GM21526 (cell line): ENCODE data around the gene AQP10.
"Not testable (repeated sequence)": the region's sequence is repeated elsewhere in the genome, so short reads cannot be mapped to it uniquely, and the experiment has no call there.

Experiments
- ATAC-seq: cut with Tn5 transposase; IDR thresholded peaks from one replicate; pipeline ENCODE4 v1.9.1; 2021; ENCODE audit warnings: moderate library complexity; ENCODE audit not compliant: unreplicated experiment, low FRiP score

Gene AQP10

GRCh38 chr1:154320882-154321608 is at the start of gene AQP10:
AQP10 (plus strand) TSS chr1:154321093; CDS start chr1:154321156, 63 bp downstream.
- no peak for ATAC-seq

- peak; percentile 63 for ATAC-seq
These were observed 48.5 kb upstream of the AQP10 start, which contains the start of gene HAX1 for GRCh38 chr1:154272217-154272998. HAX1 (plus strand) TSS chr1:154272629; CDS start chr1:154272724, 95 bp downstream.

GRCh38 chr1:154272999-154273563 is 47.8 kb upstream of the AQP10 start:
- no peak for ATAC-seq

- ATAC-seq = no peak
These were observed 44.1 kb upstream of the AQP10 start for GRCh38 chr1:154276797-154277196.

GRCh38 chr1:154287591-154287990 is 33.3 kb upstream of the AQP10 start:
- not testable (repeated sequence) for ATAC-seq

GRCh38 chr1:154288661-154289060 is 32.2 kb upstream of the AQP10 start:
- no peak for ATAC-seq

- ATAC-seq = no peak
These were observed 30.0 kb upstream of the AQP10 start for GRCh38 chr1:154290921-154291320.

- no peak for ATAC-seq
These were observed 25.3 kb upstream of the AQP10 start for GRCh38 chr1:154295408-154296235.

GRCh38 chr1:154301582-154301981 is 19.3 kb upstream of the AQP10 start:
- no peak for ATAC-seq

- no peak for ATAC-seq
These were observed 16.1 kb upstream of the AQP10 start for GRCh38 chr1:154304664-154305337.

- no peak for ATAC-seq
These were observed 14.7 kb upstream of the AQP10 start for GRCh38 chr1:154306151-154306550.

- not testable (repeated sequence) for ATAC-seq
These were observed 13.1 kb upstream of the AQP10 start for GRCh38 chr1:154307670-154308270.

GRCh38 chr1:154309136-154309535 is 11.8 kb upstream of the AQP10 start:
- not testable (repeated sequence) for ATAC-seq

- not testable (repeated sequence) for ATAC-seq
These were observed 8.4 kb upstream of the AQP10 start for GRCh38 chr1:154312229-154313065.

- ATAC-seq = no peak
These were observed 7.9 kb upstream of the AQP10 start for GRCh38 chr1:154313066-154313356.

GRCh38 chr1:154314226-154314625 is 6.7 kb upstream of the AQP10 start:
- ATAC-seq = not testable (repeated sequence)

- no peak for ATAC-seq
These were observed 4.2 kb upstream of the AQP10 start for GRCh38 chr1:154316704-154317103.

GRCh38 chr1:154318386-154318785 is 2.5 kb upstream of the AQP10 start:
- ATAC-seq = no peak

GRCh38 chr1:154321609-154321934 is 679 bp downstream of the AQP10 start:
- ATAC-seq = not testable (repeated sequence)
